Measurements from ENCODE around the gene FLNA.

DNA sequence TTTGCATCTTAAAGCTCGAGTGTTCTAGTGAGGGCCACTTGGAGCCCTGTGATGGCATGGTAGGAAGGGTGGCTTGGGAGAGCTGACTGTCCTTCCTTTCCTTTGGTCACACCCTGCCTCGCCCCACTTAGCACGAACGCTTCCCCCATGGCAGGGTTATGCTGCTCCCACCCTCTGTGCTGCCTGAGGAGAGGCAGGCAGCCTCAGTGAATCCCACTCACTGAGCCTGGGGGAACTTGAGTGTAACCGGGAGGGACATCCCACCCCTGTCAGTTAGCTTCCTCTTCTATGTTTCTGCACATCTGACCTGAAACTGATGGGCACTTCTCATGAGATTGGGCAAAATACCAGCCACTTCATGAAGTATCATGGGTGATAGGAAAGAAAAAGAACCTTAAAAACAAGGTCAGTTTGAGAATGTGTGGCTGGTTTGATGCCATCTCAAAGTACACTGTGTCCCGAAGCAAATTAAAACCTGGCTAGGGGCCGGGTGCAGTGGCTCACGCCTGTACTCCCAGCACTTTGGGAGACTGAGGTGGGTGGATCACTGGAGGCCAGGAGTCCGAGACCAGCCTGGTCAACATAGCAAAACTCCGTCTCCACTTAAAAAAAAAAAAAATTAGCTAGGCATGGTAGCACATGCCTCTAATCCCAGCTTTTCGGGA is 68.8 kb downstream of the FLNA start:
- TF ChIP-seq, protein P1, sequence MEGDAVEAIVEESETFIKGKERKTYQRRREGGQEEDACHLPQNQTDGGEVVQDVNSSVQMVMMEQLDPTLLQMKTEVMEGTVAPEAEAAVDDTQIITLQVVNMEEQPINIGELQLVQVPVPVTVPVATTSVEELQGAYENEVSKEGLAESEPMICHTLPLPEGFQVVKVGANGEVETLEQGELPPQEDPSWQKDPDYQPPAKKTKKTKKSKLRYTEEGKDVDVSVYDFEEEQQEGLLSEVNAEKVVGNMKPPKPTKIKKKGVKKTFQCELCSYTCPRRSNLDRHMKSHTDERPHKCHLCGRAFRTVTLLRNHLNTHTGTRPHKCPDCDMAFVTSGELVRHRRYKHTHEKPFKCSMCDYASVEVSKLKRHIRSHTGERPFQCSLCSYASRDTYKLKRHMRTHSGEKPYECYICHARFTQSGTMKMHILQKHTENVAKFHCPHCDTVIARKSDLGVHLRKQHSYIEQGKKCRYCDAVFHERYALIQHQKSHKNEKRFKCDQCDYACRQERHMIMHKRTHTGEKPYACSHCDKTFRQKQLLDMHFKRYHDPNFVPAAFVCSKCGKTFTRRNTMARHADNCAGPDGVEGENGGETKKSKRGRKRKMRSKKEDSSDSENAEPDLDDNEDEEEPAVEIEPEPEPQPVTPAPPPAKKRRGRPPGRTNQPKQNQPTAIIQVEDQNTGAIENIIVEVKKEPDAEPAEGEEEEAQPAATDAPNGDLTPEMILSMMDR (conservative IDR thresholded peaks at IDR 0.05; ENCODE audit: low read depth, low read length): no peak
- TF ChIP-seq EZH2 (IDR thresholded peaks at IDR 0.05; ENCODE audit: borderline replicate concordance, low read depth, low read length, poor library complexity, severe bottlenecking): no peak

Measured in A673 (cell line).